ENCODE results near the gene TMEM200A.
"Not testable (repeated sequence)": the region's sequence is repeated elsewhere in the genome, so short reads cannot be mapped to it uniquely, and the experiment has no call there.

The TMEM200A gene

GRCh38 chr6:130365166-130366106 lies at the start of gene TMEM200A:
TSS of gene TMEM200A (plus strand) at chr6:130366017. CDS start at chr6:130440423, 74,406 bp downstream.
- in situ Hi-C loops (cut with MboI; ENCODE audit: low sequenced_read_pairs): no loop called here

DNA sequence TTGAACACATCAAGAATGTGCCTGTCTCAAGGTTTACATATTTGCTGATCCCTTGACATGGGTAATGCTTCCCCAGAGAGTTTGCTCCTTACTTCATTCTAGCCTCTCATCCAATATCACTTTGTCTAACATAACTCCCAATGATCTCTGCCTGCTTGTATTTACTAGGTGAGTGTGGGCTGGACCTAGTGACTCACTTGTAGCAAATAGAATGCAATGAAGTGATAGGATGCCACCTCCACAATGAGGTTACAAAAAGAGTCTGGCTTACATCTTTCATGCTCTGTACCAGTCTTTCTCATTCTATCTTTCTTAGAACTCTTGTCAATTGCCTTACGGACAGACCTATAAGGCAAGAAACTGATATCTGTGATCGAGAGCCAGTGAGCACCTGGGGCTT lies 44.9 kb upstream of the TMEM200A start:
- in situ Hi-C loops (cut with MboI; ENCODE audit: low sequenced_read_pairs): no loop called here

DNA sequence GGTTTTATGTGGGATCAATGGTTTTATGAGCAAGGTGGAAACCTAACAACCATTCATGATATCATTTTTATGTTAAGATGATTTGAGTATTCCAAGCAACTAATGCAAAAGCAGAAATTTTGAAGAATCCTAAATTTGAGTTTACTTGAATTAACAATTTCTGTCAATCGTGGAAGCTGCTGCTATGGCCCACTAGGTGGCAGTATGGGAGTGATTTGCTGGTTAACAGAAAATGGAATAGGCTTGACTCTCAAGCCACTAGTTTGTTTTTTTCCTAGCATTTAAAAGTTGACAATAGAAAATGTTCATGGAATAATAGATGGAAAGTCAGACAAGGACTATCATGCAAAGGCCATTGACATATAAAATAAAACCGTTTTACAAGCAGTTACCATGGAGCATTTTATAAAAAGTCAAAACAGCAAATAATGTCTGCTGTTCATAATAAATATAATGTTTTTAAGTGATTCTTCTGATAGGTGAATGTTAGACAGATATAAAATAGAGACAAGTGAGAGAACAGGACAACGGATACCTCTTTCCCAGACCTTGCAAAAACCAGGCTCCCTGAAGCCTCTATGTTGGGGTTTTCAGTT lies 43.0 kb upstream of the TMEM200A start:
- in situ Hi-C loops (cut with MboI; ENCODE audit: low sequenced_read_pairs): no loop called here

GRCh38 chr6:130324657-130325056 lies 41.2 kb upstream of the TMEM200A start:
- in situ Hi-C loops (cut with MboI; ENCODE audit: low sequenced_read_pairs): no loop called here

DNA sequence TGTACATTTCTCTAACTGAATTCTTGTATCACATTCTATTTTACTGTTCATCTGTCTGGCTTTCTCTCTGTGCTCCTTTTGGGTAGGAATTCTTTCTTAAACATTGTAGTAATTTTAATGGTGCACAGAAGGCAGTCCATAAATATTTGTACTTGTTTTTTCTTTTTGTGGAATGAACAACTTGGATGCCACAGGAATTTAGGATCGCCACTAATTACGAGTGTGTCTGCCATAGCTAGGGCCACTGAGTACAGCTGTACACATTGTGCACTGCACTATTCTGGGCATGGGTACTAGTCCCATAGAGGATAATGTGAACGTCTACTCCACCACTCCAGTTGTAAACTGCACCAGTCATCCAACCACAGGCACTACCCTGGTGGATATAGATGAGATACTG lies 39.3 kb upstream of the TMEM200A start:
- in situ Hi-C loops (cut with MboI; ENCODE audit: low sequenced_read_pairs): no loop called here

GRCh38 chr6:130337534-130337933 lies 28.3 kb upstream of the TMEM200A start:
- in situ Hi-C loops (cut with MboI; ENCODE audit: low sequenced_read_pairs): no loop called here

DNA sequence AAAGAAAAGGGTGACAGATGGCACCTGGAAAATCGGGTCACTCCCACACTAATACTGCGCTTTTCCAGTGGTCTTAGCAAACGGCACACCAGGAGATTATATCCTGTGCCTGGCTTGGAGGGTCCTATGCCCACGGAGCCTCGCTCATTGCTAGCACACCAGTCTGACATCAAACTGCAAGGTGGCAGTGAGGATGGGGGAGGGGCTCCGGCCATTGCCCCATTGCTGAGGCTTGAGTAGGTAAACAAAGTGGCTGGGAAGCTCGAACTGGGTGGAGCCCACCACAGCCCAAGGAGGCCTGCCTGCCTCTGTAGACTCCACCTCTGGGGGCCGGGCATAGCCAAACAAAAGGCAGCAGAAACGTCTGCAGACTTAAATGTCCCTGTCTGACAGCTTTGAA lies 19.5 kb upstream of the TMEM200A start:
- in situ Hi-C loops (cut with MboI; ENCODE audit: low sequenced_read_pairs): not testable (repeated sequence)

DNA sequence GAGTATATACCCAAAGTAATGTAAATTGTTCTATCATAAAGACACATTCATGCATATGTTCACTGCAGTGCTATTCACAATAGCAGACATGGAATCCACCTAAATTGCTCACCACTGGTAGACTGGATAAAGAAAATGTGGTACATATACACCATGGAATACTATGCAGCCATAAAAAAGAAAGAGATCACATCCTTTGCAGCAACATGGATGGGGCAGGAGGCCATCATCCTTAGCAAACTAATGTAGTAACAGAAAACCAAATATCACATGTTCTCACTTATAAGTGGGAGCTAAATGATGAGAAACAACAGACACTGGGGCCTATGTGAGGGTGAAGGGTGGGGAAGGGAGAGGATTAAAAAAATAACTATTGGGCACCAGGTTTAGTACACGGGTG lies 11.5 kb upstream of the TMEM200A start:
- in situ Hi-C loops (cut with MboI; ENCODE audit: low sequenced_read_pairs): no loop called here

DNA sequence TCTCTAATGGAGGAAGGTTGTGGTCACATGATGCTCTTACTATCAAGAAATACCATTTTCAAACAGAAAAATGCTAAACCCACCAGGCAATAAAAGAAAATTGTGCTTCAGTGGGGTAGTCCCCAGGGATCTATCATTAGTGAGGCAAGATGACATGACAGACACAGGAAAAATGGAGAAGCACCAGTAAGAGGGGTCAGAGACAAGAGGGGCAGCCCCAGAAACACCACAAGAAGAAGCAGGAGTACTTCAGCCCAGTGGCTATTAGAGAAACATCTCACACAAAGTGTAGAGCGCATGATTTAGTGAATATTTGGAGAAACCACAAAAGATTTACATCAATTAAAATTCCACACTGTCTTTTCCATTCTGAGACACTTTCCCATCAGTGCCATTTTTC lies 10.2 kb upstream of the TMEM200A start:
- in situ Hi-C loops (cut with MboI; ENCODE audit: low sequenced_read_pairs): no loop called here

GRCh38 chr6:130357436-130357835 lies 8.4 kb upstream of the TMEM200A start:
- in situ Hi-C loops (cut with MboI; ENCODE audit: low sequenced_read_pairs): no loop called here

DNA sequence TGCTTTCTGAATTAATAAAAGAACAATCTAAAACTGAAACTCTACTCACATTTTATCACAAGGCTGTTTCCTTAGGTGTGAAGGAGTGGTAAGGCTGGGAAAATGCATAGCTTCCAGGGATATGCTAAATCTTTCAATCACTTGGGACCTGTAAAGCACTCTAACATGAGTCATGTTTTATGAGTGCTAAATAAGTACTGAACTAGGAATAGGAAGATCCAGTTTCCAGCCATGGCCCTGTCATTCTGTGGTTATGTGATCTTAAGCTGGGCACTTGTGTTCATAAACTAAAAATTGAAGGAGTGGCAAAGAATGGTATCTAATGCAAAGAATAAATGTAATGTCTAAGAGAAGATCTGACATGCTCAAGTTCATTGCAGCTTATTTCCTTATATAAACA lies 6.1 kb upstream of the TMEM200A start:
- in situ Hi-C loops (cut with MboI; ENCODE audit: low sequenced_read_pairs): no loop called here

DNA sequence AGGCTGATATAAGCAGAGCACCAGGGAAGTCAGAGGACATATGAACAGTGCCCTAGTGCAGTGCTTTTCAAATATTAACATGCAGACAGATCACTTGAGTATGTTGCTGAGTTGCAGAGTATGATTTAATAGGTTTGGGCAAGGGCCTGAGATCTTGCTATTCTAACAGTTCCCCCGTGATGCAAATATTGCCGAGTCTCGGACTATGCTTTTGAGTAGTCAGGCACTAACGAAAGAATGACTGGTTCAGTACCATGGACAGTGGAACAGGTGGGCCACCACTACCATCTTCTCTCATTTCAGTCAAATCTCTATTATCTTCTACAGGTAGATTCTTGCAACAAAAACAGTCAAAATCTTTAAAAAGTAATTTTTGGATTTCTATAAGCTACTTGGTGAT lies 3.7 kb upstream of the TMEM200A start:
- in situ Hi-C loops (cut with MboI; ENCODE audit: low sequenced_read_pairs): no loop called here

GRCh38 chr6:130364224-130364780 lies 1.5 kb upstream of the TMEM200A start:
- in situ Hi-C loops (cut with MboI; ENCODE audit: low sequenced_read_pairs): no loop called here

DNA sequence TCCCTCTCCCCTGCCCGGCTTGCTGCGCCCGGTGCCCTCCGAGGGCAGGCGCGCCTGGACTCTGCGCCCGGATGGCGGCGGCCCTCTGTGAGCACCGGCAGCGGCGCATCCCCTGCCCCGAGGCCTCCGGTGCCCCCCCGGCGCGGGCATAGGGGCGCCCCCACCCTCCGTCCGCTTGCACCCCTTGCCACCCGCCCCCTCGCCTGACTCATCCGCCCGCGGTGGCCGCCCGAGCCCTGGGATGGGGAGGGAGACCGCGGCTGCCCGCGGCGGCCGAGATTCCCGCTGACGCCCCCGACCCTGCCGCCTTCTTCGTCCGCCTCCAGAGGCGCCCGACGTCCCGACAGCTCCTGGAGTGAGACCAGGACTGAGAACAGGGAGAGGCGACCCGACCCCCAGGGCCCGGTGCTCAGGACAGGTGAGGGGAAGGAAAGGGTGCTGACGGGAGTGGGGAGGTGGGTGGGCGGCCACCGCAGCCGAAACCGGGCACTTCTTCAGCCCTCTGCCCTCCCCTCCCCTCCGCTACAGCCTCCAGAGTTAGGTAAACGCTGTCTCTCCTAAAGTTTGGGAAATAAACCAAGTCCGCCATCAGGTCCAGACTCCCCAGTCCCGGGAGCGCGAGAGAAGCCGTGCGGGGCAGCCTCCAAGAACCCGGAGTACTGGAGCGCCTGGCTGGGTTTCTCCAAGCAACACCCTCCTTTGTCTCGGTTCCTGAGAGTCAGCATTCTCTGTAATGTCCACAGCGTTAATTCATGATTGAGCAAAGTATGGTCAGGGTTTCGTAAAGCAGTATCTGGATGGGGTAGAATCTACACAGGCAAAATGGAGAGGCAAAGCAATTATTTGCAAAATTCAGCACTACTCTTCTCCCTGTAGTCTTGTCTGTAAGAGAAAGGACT lies 539 bp downstream of the TMEM200A start:
- in situ Hi-C loops (cut with MboI; ENCODE audit: low sequenced_read_pairs): no loop called here

GRCh38 chr6:130367767-130368166 lies 1.9 kb downstream of the TMEM200A start:
- in situ Hi-C loops (cut with MboI; ENCODE audit: low sequenced_read_pairs): no loop called here

DNA sequence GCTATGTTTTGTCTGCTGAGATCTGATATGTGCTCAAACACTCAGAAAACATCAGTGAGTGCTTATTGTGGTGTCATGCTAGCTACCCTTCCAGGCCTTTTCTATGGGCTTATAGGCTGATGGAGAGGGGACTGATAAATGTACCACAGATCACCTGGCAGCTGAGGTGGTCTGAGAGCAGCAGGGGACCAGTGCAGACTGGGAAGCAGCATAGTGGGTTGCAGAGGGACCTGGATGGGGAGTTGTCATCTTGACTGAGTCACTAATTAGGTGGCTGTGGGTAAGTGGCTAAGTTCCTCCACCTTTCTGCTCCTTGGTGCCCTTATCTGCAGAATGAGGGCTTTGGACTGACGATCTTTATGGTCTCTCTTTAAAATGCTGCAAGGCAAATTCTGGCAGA lies 2.8 kb downstream of the TMEM200A start:
- in situ Hi-C loops (cut with MboI; ENCODE audit: low sequenced_read_pairs): no loop called here

DNA sequence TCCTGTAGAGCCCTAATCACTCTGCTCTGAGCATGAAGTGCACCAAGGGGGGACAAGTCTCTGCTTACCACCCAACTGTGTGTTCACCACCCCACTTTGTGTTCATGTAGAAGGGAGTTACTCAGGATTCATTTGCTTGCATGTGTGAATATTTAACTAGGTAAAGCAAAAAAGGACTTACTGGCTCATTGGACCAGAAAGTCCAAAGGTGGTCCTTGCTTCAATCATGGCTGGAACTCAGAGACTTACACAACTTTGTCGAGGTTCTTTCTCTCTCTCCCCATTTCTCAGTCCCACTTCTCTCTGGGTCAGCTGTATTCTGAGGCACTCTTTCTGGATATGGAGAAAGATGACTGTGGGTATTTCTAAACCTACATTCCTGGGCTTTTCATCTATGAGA lies 4.0 kb downstream of the TMEM200A start:
- in situ Hi-C loops (cut with MboI; ENCODE audit: low sequenced_read_pairs): no loop called here

DNA sequence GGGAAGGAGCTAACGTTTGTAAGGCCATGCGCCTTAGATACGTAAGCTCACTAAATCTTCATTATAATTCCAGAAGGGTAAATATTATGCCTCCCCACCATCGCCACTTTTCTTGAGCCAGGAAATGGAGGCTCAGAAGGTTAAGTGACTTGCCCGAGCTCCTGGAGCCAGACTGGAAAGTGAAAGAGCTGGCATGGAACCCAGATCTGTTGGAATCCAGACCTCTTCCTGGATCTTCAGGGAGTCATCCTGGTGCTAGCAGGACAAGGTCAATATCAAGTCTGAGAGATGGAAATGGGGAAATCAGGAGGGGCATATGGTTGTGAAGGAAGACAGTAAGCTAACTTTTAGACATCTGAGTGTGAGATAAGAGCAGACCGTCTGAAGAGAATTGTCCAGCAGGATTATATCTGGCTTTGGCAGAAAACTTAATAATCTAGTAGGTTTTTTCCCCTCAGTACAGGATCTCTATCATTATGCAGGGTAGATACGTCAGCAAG lies 6.2 kb downstream of the TMEM200A start:
- in situ Hi-C loops (cut with MboI; ENCODE audit: low sequenced_read_pairs): no loop called here

DNA sequence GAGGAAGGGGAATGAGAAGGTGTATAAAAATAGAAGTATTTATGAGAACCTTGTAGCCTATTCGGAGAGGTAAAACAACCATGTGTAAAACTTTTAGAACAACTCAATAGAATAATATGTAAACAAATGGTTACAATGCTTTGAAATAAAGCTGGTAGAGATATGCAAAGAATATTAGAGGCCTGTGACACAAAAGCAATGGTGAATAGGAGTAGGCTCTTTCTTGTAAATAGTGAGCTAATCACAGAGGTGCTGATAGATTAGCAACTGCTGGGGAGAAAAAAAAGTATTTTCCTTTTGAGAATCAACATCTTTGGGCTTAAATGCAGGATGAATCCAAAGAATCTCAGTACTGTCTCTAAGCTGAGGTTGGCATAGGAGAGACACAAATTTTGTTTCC lies 7.0 kb downstream of the TMEM200A start:
- in situ Hi-C loops (cut with MboI; ENCODE audit: low sequenced_read_pairs): no loop called here

- in situ Hi-C loops (cut with MboI; ENCODE audit: low sequenced_read_pairs): no loop called here
Observed at GRCh38 chr6:130373992-130374391, 8.2 kb downstream of the TMEM200A start.

DNA sequence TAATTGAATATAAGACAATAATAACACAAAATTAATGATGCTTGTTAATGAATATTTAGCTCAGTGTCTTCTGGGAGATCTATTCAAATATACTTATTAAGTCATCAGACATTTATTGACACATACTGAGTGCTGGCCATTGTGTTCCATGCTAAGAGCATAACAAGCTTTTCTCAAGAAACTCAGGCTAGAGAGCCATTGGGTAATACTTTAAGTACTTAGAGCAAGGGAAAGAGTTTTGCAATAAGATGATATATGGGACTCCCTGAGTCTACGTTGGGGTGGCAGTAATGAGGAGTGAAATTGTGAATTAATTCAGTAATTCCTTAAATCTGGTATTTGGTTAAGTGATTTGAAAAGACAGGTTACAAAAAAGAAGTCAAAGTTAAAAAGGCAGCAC lies 11.1 kb downstream of the TMEM200A start:
- in situ Hi-C loops (cut with MboI; ENCODE audit: low sequenced_read_pairs): no loop called here

All from HL-60/S4 treated with retinoic acid at 250 ng/mL for 4 days and 3 days (cell line).